Thyroid gland (tissue), 4 donors: ENCODE measurements around the gene KANSL1. TPM values are rescaled to one million over a fixed set of nuclear protein-coding genes. Genes with fewer than 3 reads are reported as not detected.
A peak's percentile ranks its signal among the peaks of the same experiment; 100 is the strongest.
"Not testable (repeated sequence)": the region's sequence is repeated elsewhere in the genome, so short reads cannot be mapped to it uniquely, and the experiment has no call there.

Experiments
- DNase-seq, 2 donors: peaks; one replicate each; pipeline ENCODE4 v3.0.0-alpha.2; 2019
- H3K27ac ChIP-seq, 3 donors: fragments of 200-600 bp; sonication (generic); 1 replicate in 2 of 3; 2 replicates in 1 of 3; pipeline ENCODE4 v1.5.1; 2016 to 2019; ENCODE audit warnings: mild to moderate bottlenecking in 1 of 3, moderate library complexity in 1 of 3
- H3K27me3 ChIP-seq: fragments of 200-600 bp; sonication (generic); one replicate; pipeline ENCODE4 v1.5.1; 2019
- H3K36me3 ChIP-seq, 2 donors: fragments of 200-600 bp; sonication (generic); one replicate each; pipeline ENCODE4 v1.5.1; 2016 to 2019
- H3K4me1 ChIP-seq, 2 donors: fragments of 200-600 bp; sonication (generic); one replicate each; pipeline ENCODE4 v1.5.1; 2017 to 2019
- H3K4me3 ChIP-seq, 3 donors: fragments of 200-600 bp; sonication (generic); replicated peaks in 1 of 3; 1 replicate in 2 of 3; 2 replicates in 1 of 3; pipeline ENCODE4 v1.5.1; 2016; ENCODE audit warnings: mild to moderate bottlenecking in 1 of 3
- H3K9me3 ChIP-seq: fragments of 200-600 bp; sonication (generic); one replicate; pipeline ENCODE4 v1.5.1; 2017
- POLR2A ChIP-seq, 2 donors: fragments of 450-650 bp; IDR thresholded peaks; one replicate each; pipeline ENCODE4 v1.6.1; 2017; ENCODE audit warnings: antibody characterized with exemption in 2 of 2, mild to moderate bottlenecking in 2 of 2, moderate library complexity in 1 of 2
- WGBS, 2 donors: methylation state at CpG; one replicate each; pipeline ENCODE4 v1.1.5; 2017; 5-methylcytosine and 5-hydroxymethylcytosine counted together
- intact Hi-C: fragments of 100-400 bp; cut with DNase I; formaldehyde crosslinking; loops from one replicate; pipeline ENCODE4 v1.15.1; 2023
- total RNA-seq, 4 donors: library from RNA; depleted of rRNA; stranded (reverse); fragments of >200 nt; gene quantifications; one replicate each; pipeline ENCODE4 v1.2.3, GENCODE V29; 2016
- TF ChIP-seq, protein P1 (sequence below), 6 experiments: fragments of 200-600 bp in 3 of 6; fragments of 450-650 bp in 3 of 6; sonication (generic) in 3 of 6; IDR thresholded peaks; one replicate each; pipeline ENCODE4 v1.5.1; 2016 to 2019; ENCODE audit warnings: antibody characterized with exemption in 6 of 6, mild to moderate bottlenecking in 2 of 6, inconsistent platforms in 1 of 6, moderate library complexity in 1 of 6

KANSL1 gene
- total RNA-seq, 4 donors from 2014 or later: 90.7 to 209 (median 124) TPM

DNA sequence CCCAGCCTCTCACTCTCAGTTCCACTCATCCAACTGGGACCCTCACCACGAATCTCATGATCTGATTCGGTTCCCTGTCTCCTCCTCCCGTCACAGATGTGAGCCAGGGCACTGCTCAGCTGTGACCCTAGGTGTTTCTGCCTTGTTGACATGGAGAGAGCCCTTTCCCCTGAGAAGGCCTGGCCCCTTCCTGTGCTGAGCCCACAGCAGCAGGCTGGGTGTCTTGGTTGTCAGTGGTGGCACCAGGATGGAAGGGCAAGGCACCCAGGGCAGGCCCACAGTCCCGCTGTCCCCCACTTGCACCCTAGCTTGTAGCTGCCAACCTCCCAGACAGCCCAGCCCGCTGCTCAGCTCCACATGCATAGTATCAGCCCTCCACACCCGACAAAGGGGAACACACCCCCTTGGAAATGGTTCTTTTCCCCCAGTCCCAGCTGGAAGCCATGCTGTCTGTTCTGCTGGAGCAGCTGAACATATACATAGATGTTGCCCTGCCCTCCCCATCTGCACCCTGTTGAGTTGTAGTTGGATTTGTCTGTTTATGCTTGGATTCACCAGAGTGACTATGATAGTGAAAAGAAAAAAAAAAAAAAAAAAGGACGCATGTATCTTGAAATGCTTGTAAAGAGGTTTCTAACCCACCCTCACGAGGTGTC, 167.6 kb downstream of the KANSL1 start:
- WGBS, 2 donors: 64 to 72% methylated on average over 6 to 8 of the region's 8 CpGs
- Histone ChIP-seq H3K4me3 (no peak overlapping the region), H3K4me1 (peaks cover 0 to 14% of the 10 kb centered on the region in 2 donors), H3K36me3 (peaks cover under 1 to 2% of the 10 kb centered on the region in 2 donors), H3K27me3 (no peaks in the 10 kb centered on the region), H3K9me3 (no peaks in the 10 kb centered on the region), H3K27ac (peak overlapping the region in 1 of 3 donors; percentile 33)
- TF ChIP-seq, protein P1, sequence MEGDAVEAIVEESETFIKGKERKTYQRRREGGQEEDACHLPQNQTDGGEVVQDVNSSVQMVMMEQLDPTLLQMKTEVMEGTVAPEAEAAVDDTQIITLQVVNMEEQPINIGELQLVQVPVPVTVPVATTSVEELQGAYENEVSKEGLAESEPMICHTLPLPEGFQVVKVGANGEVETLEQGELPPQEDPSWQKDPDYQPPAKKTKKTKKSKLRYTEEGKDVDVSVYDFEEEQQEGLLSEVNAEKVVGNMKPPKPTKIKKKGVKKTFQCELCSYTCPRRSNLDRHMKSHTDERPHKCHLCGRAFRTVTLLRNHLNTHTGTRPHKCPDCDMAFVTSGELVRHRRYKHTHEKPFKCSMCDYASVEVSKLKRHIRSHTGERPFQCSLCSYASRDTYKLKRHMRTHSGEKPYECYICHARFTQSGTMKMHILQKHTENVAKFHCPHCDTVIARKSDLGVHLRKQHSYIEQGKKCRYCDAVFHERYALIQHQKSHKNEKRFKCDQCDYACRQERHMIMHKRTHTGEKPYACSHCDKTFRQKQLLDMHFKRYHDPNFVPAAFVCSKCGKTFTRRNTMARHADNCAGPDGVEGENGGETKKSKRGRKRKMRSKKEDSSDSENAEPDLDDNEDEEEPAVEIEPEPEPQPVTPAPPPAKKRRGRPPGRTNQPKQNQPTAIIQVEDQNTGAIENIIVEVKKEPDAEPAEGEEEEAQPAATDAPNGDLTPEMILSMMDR (IDR thresholded peaks at IDR 0.05): no peak
- TF ChIP-seq POLR2A (IDR thresholded peaks at IDR 0.05): no peak
- DNase-seq: no peak
- intact Hi-C loops: no loop called here

DNA sequence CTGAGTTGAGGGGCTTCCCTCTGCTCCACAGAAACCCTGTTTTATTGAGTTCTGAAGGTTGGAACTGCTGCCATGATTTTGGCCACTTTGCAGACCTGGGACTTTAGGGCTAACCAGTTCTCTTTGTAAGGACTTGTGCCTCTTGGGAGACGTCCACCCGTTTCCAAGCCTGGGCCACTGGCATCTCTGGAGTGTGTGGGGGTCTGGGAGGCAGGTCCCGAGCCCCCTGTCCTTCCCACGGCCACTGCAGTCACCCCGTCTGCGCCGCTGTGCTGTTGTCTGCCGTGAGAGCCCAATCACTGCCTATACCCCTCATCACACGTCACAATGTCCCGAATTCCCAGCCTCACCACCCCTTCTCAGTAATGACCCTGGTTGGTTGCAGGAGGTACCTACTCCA, 168.2 kb downstream of the KANSL1 start:
- no peak for DNase-seq
- no peaks in the 10 kb centered on the region for H3K9me3 ChIP-seq
- H3K36me3 ChIP-seq: no peaks in the 10 kb centered on the region
- H3K4me3 ChIP-seq: no peak overlapping the region
- no peak overlapping the region for H3K27ac ChIP-seq
- peaks cover 0 to 14% of the 10 kb centered on the region in 2 donors for H3K4me1 ChIP-seq
- 92 to 97% methylated on average over 10 of the region's 10 CpGs for WGBS, 2 donors
- H3K27me3 ChIP-seq: no peaks in the 10 kb centered on the region
- TF ChIP-seq POLR2A (IDR thresholded peaks at IDR 0.05): no peak
- TF ChIP-seq, protein P1 (IDR thresholded peaks at IDR 0.05): no peak
- intact Hi-C loops: no loop called here

DNA sequence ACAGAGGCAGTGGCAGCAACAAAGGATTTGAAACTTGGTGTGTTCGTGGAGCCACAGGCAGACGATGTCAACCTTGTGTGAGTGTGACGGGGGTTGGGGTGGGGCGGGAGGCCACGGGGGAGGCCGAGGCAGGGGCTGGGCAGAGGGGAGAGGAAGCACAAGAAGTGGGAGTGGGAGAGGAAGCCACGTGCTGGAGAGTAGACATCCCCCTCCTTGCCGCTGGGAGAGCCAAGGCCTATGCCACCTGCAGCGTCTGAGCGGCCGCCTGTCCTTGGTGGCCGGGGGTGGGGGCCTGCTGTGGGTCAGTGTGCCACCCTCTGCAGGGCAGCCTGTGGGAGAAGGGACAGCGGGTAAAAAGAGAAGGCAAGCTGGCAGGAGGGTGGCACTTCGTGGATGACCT, 168.6 kb downstream of the KANSL1 start:
- Histone ChIP-seq H3K9me3 (no peaks in the 10 kb centered on the region), H3K4me1 (peaks cover 0 to 14% of the 10 kb centered on the region in 2 donors), H3K27me3 (no peaks in the 10 kb centered on the region), H3K36me3 (no peaks in the 10 kb centered on the region), H3K27ac (no peak overlapping the region), H3K4me3 (no peak overlapping the region)
- WGBS, 2 donors: 83 to 84% methylated on average over 14 of the region's 14 CpGs
- intact Hi-C loops: no loop called here
- DNase-seq: no peak
- TF ChIP-seq, protein P1 (IDR thresholded peaks at IDR 0.05): no peak
- no peak for TF ChIP-seq POLR2A (IDR thresholded peaks at IDR 0.05)

DNA sequence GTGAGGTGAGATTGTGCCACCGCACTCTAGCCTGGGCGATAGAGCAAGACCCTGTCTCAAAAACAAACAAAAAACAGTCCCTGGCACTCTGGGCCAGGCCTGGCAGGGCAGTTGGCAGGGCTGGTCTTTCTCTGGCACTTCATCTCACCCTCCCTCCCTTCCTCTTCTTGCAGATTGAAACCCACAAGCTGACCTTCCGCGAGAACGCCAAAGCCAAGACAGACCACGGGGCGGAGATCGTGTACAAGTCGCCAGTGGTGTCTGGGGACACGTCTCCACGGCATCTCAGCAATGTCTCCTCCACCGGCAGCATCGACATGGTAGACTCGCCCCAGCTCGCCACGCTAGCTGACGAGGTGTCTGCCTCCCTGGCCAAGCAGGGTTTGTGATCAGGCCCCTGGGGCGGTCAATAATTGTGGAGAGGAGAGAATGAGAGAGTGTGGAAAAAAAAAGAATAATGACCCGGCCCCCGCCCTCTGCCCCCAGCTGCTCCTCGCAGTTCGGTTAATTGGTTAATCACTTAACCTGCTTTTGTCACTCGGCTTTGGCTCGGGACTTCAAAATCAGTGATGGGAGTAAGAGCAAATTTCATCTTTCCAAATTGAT, 169.3 kb downstream of the KANSL1 start:
- Histone ChIP-seq H3K36me3 (no peaks in the 10 kb centered on the region), H3K4me3 (no peak overlapping the region), H3K9me3 (no peaks in the 10 kb centered on the region), H3K4me1 (peaks cover 0 to 14% of the 10 kb centered on the region in 2 donors), H3K27me3 (no peaks in the 10 kb centered on the region), H3K27ac (no peak overlapping the region)
- TF ChIP-seq, protein P1 (IDR thresholded peaks at IDR 0.05): no peak
- intact Hi-C loops: no loop called here
- DNase-seq: no peak
- 93 to 94% methylated on average over 24 of the region's 24 CpGs for WGBS, 2 donors

DNA sequence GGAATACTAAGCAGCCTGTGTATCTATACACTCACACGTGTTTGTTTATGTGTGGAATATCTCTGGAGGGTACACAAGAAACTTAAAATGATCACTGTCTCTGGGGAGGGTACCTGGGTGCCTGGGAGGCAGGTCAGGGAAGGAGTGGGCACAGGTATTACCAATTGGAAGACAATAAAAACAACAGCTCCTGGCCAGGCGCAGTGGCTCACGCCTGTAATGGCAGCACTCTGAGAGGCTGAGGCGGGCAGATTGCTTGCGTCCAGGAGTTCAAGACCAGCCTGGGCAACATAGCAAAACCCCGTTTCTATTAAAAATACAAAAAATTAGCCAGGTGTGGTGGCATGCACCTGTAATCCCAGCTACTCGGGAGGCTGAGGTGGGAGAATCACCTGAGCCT, 169.9 kb downstream of the KANSL1 start:
- H3K27ac ChIP-seq, DNase-seq, H3K36me3 ChIP-seq, H3K9me3 ChIP-seq, H3K27me3 ChIP-seq, intact Hi-C loops, H3K4me3 ChIP-seq: not testable (repeated sequence)
- 92 to 95% methylated on average over 7 of the region's 7 CpGs for WGBS, 2 donors
- peaks cover 0 to 18% of the 10 kb centered on the region in 2 donors for H3K4me1 ChIP-seq
